ENCODE results near the gene PRAMEF20.
"Not testable (repeated sequence)": the region's sequence is repeated elsewhere in the genome, so short reads cannot be mapped to it uniquely, and the experiment has no call there.

The PRAMEF20 gene

DNA sequence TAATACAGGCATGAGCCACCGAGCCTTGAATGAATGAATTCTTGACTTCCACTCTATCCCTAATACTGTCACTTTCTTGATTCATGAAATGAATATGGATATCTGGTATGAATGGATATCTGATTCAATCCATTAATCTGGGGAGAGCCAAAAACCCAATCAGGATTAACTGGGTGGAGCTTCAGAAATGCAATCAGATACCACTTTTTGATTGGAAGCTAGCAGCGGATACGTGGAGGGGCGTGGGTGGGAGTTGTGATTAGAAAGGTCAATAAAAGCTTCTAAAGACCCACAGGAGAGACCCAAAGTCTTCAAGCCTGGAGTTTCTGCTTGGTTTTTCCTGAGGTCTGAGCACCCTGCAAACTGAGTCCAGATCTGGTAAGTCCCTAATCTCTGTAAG lies at the start of gene PRAMEF20:
Gene PRAMEF20, plus strand, starts transcription at position 301 of the 400 bp plus-strand sequence. CDS start 5,905 bp downstream, outside the sequence.
- DNase-seq (ENCODE audit: low read depth in 2 of 2), result not testable (repeated sequence)

DNA sequence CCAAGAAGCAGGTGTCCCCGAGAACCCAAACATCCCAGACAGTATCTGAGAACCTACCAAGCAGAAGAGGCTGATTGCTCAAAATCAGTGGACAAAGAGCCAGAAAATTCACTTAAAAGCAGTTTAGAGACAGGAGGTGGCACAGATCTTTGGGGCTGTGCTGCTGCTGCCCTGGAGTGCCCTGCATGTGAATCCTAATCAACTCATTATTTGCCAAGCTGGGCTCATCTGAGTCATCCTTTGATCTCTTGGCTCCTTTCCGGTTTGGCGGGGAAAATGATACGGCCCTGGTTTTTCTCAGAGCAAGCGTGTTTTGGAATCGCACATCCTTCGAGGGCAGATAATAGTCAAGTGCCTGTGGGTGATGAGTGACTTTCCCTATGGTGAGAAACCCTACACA lies 47.9 kb upstream of the PRAMEF20 start:
- DNase-seq (ENCODE audit: low read depth in 2 of 2), result not testable (repeated sequence)

DNA sequence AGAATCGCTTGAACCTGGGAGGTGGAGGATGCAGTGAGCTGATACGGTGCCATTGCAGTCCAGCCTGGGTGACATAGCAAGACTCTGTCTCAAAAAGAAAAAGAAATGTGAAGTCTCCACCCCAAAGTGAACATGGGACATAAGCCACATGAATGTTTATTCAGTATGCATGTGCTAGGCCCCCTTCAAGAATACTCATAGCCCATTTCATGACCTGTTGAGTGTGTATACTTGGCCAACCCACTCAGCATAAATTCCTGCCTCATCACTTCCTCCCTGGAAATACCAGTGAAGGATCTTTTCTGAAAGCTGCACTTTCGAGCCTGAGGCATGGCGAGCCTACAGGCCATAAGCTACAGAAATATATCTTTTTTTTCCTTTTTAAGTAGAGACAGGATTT lies 45.3 kb upstream of the PRAMEF20 start:
- not testable (repeated sequence) for DNase-seq (ENCODE audit: low read depth in 2 of 2)

DNA sequence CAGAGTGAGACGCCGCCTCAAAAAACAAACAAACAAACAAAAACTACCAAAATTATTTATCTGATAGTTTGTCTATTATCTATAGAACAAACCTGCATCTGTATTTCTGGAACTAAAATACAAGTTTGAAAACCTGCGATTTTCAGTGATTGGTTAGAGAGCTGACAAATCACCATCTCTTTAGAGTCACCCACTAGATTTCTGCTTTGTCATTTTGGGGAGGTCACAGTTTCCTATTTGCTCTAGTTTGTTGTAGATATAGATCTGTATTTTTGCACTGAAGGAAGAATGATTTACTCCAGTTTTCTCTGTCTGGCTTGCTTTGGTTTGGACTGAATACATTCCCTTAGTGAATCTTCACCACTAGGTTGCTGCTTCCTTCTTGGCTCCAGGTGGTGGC lies 43.7 kb upstream of the PRAMEF20 start:
- not testable (repeated sequence) for DNase-seq (ENCODE audit: low read depth in 2 of 2)

DNA sequence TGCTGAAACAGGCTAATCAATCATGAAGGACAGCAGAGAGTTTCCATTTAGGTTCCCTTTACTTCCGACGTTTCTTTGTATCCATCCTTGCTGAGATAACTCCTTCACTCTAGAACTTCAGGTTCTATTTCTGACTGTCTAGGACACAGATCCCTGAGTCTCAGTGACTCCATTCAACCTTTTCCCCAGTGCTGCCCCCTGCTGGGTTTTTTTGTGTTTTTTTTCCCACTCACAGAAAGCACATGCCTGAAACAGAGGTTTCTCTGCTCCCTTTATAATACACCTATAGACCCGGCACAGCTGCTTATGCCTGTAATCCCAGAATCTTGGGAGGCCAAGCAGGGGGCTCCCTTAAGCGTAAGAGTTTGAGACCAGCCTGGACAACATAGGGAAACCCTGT lies 41.7 kb upstream of the PRAMEF20 start:
- DNase-seq (ENCODE audit: low read depth in 2 of 2), result peak in 1 of 2 donors; percentile 20

DNA sequence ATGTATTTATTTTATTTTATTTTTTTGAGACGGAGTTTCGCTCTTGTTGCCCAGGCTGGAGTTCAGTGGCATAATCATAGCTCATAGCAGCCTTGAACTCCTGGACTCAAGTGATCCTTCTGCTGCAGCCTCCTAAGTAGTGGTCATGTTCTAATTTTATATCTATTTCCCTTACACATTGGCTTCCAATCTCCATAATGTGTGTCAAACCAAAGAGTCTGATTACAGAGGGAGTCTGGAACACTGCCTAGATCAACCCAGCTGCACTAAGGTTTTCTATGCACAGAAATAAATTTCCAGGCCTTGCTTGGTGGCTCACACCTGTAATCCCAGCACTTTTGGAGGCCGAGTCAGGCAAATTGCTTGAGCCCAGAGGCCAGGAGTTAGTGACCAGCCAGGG lies 31.3 kb upstream of the PRAMEF20 start:
- not testable (repeated sequence) for DNase-seq (ENCODE audit: low read depth in 2 of 2)

DNA sequence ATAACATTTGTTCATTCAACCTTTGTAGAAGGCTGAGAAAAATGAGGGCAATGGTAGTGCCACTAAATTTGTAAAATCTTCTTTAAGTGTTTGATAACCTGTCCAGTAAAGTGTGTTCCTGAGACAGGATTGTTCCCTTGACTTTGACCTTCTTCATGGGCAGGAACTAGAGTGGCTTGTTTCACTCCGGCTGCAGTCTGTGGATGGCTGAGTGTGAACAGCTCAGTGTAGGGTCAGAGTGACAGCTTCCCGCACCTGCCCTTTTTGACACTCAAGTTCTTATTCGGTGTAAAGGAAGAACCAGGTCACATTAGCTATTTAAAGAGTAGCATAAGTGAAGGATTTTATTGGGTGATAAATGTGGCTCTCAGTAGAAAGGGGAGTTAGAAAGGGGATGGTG lies 29.9 kb upstream of the PRAMEF20 start:
- DNase-seq (ENCODE audit: low read depth in 2 of 2), result not testable (repeated sequence)

DNA sequence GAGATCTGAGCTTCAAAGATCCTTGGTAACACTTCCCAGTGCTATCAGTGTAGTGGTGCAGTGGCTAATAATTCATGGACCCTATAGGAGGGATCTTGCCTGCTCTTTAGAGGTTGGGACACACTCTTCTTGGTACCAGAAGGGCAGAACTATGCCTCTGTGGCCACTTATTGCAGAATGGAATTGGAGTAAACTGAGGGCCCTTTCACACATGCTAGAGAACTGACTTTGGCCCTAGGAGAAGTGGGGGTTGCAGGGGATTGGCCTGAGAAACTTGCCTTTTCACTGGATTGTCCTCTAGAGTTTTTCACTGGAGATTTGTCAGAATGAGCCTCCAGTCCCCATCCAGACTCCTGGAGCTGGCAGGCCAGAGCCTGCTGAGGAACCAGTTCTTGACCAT lies 20.9 kb upstream of the PRAMEF20 start, which contains the start of gene PRAMEF17:
Gene PRAMEF17, plus strand, starts transcription at position 301 of the 400 bp plus-strand sequence. Its CDS starts 26 bp downstream, at position 327.
- not testable (repeated sequence) for DNase-seq (ENCODE audit: low read depth in 2 of 2)

DNA sequence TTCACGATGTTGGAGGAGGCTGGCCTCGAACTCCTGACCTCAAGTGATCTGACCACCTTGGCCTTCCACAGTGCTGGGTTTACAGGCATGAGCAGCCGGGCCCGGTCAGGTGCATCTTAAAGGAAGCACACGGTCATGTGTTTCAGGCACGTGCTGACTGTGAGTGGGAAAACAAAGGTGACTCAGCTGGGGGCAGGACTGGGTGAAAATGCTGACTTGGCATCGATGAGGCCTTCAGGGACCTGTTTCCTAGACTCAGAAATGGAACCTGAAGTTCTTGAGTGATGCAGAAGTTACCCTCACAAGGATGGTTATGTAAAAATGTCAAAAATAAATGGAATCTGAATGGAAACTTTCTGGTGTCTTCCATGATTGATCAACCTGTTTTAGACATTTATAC lies 17.2 kb upstream of the PRAMEF20 start:
- not testable (repeated sequence) for DNase-seq (ENCODE audit: low read depth in 2 of 2)

DNA sequence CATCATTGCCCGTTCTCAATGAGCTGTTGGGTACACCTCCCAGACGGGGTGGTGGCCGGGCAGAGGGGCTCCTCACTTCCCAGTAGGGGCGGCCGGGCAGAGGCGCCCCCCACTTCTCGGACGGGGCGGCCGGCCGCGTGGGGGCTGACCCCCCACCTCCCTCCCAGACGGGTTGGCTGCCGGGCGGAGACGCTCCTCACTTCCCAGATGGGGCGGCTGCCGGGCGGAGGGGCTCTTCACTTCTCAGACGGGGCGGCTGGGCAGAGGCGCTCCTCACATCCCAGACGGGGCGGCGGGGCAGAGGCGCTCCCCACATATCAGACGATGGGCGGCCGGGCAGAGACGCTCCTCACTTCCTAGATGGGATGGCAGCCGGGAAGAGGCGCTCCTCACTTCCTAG lies 15.5 kb upstream of the PRAMEF20 start:
- not testable (repeated sequence) for DNase-seq (ENCODE audit: low read depth in 2 of 2)

DNA sequence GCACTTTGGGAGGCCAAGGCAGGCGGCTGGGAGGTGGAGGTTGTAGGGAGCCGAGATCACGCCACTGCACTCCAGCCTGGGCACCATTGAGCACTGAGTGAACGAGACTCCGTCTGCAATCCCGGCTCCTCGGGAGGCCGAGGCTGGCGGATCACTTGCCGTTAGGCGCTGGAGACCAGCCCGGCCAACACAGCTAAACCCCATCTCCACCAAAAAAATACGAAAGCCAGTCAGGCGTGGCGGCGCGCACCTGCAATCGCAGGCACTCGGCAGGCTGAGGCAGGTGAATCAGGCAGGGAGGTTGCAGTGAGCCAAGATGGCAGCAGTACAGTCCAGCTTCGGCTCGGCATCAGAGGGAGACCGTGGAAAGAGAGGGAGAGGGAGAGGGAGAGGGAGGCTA lies 14.9 kb upstream of the PRAMEF20 start:
- DNase-seq (ENCODE audit: low read depth in 2 of 2), result not testable (repeated sequence)

DNA sequence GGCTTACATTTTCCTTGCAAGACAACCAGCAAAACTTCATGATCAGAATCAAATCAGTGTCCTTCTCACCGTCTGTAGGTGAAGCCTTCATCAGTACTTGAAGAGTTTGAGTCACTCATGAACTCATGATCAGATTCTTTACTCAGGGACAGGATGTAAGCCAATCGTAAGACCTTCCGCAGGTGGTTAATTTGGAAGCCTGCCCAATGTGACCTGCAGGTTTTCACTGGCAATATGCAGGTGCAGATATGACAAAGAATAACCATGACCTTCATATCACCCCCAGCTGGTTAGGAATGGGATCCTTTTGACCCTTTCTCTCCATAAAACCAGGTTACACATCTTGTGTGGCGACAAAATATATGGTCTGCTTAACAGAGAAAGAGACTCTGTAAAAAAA lies 2.4 kb upstream of the PRAMEF20 start:
- no peak for DNase-seq (ENCODE audit: low read depth in 2 of 2)

DNA sequence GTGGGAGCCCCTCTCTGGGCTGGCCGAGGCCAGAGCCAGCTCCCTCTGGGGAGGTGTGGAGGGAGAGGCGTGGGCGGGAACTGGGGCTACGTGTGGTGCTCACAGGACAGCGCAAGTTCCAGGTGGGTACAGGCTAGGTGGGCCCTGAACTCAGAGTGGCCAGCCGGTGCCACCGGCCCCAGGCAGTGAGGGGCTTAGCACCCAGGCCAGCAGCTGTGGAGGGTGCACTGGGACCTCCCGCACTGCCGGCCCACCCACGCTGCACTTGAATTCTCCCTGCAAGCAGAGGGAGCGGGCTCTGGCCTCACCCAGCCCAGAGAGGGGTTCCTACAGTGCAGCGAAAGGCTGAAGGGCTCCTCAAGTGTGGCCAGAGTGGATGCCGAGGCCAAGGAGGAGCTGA lies 20.2 kb downstream of the PRAMEF20 start:
- no peak for DNase-seq (ENCODE audit: low read depth in 2 of 2)

DNA sequence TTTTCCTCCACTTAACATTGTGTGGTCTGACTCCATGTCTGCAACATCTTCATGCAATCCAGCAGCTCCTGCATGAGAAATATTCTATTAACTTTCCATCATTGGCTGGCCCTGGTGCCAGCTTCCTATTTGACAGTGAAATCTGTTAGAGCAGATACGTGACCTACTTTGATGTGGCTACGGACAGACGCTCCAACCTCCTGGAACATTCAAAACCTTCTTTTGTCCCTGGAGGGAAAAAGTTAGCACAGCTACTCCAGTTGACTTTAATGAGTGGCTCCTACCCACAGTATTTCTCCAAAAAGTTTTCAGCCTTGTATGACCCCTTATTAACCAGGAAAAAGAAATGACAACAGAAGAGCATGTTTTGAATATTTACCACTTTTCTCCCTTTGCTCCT lies 22.0 kb downstream of the PRAMEF20 start:
- DNase-seq (ENCODE audit: low read depth in 2 of 2), result no peak

DNA sequence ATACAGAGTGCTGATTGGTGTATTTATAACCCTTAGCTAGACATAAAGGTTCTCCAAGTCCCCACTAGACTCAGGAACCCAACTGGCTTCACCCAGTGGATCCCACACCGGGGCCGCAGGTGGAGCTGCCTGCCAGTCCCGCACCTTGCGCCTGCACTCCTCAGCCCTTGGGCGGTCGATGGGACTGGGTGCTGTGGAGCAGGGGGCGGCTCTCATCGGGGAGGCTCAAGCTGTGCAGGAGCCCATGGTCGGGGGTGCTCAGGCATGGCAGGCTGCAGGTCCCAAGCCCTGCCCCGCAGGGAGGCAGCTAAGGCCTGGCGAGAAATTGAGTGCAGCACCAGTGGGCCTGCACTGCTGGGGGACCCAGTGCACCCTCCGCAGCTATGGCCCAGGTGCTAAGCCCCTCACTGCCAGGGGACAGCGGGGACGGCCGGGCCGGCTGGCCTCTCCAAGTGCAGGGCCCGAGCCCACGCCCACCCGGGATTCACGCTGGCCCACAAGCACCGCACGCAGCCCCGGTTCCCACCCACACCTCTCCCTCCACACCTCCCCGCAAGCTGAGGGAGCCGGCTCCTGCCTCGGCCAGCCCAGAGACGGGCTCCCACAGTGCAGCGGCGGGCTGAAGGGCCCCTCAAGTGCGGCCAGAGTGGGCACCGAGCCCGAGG lies 23.6 kb downstream of the PRAMEF20 start:
- not testable (repeated sequence) for DNase-seq (ENCODE audit: low read depth in 2 of 2)

DNA sequence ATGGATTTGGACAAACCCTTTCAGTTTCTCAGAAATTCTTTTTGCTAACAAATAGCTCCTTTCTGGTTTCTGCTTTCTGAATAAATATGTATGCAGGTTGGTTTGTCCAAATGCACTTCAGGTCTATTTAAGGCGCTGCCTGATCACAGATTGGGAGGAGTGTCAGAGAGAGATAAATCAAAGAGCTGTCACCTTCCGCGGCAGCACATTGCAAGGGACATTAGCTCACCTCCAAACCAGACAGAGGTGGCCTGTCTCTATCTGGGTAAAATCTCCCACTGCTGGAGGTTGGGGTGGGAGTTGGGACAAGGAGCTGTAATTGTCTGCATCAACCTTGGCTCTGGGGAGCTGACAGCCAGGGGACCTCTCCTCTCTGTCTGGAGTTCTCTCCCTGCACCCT lies 25.2 kb downstream of the PRAMEF20 start:
- DNase-seq (ENCODE audit: low read depth in 2 of 2), result no peak

DNA sequence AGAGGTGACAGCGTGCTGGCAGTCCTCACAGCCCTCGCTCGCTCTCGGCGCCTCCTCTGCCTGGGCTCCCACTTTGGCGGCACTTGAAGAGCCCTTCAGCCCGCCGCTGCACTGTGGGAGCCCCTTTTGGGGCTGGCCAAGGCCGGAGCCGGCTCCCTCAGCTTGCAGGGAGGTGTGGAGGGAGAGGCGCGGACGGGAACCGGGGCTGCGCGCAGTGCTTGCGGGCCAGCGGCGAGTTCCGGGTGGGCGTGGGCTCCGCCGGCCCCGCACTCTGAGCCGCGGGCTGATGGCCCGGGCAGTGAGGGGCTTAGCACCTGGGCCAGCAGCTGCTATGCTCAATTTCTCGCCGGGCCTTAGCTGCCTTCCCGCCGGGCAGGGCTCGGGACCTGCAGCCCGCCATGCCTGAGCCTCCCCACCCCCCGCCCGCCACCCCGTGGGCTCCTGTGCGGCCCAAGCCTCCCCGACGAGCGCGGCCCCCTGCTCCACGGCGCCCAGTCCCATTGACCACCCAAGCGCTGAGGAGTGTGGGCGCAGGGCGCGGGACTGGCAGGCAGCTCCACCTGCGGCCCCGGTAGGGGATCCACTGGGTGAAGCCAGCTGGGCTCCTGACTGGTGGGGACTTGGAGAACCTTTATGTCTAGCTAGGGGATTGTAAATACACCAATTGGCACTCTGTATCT lies 29.0 kb downstream of the PRAMEF20 start:
- DNase-seq (ENCODE audit: low read depth in 2 of 2), result not testable (repeated sequence)

DNA sequence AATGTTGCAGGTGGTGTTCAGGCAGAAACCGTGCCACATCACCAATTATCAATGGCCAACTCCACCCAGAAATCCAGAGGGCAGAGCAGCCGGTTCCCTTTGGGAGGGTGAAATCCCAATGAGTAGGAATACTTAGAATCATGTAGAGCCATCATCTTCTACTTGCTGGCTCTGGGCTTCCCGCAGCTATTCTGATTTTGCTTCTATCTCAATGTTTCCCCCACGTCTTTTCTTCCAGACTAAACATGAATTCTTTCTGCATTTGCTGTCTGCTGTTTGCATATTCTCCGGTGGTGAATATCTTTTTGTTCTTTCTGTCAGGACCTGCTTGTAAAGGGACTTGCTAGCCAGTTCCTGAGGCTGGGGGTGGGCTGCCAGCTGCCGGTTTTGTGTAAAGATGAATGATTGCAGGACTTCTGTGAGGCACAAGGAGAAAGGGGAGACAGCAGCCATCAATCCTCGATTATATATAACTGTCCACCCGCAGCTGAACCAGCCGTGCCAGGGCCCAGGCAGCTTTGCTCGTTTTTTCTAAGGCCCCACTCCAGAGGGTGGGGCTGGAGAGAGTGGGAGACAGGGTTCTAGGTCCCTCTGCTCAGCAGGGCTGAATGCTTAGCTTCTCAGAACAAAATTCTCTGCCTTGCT lies 33.2 kb downstream of the PRAMEF20 start:
- DNase-seq (ENCODE audit: low read depth in 2 of 2), result no peak

DNA sequence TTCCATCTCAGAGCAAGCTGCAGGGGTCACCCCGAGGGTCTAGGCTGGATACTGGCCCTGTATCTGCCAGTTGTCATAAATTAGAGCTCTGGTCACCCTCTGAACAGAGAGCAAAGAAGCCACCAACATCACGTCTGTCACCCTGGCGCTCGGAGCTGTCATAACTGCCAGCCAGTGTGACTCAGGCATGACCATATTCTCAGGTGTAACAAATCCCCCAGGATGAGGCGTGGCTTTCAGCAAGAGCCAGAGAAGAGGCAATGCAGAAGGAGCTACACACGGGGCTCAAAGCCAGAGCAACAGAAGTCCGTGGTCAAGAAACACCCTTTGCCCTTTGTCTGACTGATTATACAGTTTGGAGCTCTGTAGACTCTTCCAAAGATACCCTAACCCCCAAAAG lies 40.0 kb downstream of the PRAMEF20 start:
- no peak for DNase-seq (ENCODE audit: low read depth in 2 of 2)

DNA sequence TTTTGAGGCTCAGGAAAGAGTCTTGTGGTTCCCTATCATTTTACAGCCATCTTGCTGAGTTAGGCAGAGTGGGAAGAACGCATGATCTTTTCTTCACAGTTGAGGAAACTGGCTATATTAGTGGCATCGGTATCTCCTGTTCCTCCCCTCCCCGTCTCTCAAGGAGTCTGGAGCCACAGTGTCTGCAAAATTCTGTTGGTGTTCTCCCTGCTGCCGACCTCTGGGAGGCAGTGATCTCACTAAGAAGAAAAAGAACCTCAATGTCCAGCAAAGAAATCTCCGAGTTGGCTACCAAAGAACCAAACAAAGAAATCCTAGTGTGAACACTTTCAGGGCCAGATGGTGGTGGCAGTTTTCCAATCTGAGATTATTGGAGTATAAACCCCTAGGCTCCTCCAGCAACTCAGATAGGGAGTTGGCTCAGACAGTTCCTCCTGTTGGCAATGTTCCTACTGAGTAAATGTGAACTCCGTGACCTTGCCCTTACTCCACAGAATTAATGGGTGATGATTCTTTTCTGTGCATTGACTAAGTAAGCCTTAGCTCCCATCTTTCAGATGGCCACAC lies 41.2 kb downstream of the PRAMEF20 start:
- DNase-seq (ENCODE audit: low read depth in 2 of 2), result no peak

DNA sequence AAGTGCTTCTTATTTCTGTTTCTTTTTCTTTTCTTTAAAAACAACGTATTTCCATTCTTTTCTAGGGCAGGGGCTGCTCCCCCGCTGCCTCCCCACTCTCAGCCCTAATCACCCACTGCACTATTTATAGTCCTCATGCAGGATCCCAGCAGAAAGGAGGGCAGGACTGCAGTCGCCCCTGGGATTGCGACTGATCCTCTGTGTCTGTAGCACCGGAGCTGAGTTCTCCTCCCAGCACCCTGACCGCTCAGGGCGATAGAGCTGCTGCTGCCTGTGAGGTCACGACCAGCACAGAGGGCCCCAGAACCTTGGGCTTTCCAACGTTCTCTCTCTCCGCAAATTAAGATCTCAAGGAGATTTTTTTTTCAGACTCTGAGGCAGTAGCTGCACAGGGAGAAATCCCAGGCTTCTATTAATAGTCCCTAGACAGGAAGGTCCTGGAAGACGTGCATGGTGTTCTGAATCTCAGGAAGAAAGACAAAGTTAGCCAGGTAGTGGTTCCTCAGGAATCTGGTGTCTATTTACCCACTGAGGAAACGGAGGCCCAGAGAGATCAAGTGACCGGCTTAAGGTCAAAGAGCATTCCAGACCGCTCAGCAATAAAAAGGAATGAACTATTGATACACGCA lies 46.8 kb downstream of the PRAMEF20 start:
- DNase-seq (ENCODE audit: low read depth in 2 of 2), result no peak

DNA sequence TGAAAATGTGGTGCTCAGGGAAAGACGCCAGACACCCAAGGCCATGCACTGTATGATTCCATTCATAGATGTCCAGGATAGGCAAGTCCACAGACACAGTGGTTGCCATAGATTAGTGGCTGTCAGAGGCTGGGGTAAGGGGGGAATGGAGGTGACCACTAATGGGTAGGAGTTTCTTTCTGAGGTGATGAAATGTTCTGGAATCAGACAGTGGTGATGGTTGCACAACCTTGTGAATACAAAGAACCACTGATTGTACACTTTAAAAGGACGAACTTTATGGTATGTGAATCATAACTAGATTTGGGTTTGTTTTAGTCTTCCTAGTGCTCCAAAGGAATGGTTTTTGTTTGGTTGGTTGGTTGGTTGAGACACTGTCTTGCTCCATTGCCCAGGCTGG lies 51.7 kb downstream of the PRAMEF20 start:
- DNase-seq (ENCODE audit: low read depth in 2 of 2), result no peak

Measured in stimulated activated CD4-positive, alpha-beta T cell treated with anti-CD3 and anti-CD28 coated beads, Interleukin-15, amount 100 ng/mL, for 48 hours (primary cell).